K562 (cell line): ENCODE data around the gene RGPD8.
"Not testable (repeated sequence)": the region's sequence is repeated elsewhere in the genome, so short reads cannot be mapped to it uniquely, and the experiment has no call there.

Experiments used
- EZH2 ChIP-seq: IDR thresholded peaks from 2 replicates; pipeline ENCODE4 v1.6.1; 2012; ENCODE audit warnings: low read depth, mild to moderate bottlenecking, inconsistent platforms, low read length, borderline replicate concordance
- GATAD2A ChIP-seq: fragments of 450-650 bp; IDR thresholded peaks from 2 replicates; pipeline ENCODE4 v1.6.1; 2017
- NFATC3 ChIP-seq: fragments of 450-650 bp; IDR thresholded peaks from 2 replicates; pipeline ENCODE4 v1.6.1; 2017; ENCODE audit warnings: mild to moderate bottlenecking
- PBX2 ChIP-seq, 2 experiments: IDR thresholded peaks in 1 of 2; conservative IDR thresholded peaks in 1 of 2; 2 replicates each; pipeline ENCODE4 v1.6.1; 2016; ENCODE audit warnings: low read depth in 2 of 2, mild to moderate bottlenecking in 1 of 2, missing compliant biosample characterization in 1 of 2, missing genetic modification characterization in 1 of 2, moderate library complexity in 1 of 2
- POLR2G ChIP-seq: fragments of 200-400 bp; formaldehyde crosslinking; IDR thresholded peaks from 2 replicates; pipeline ENCODE4 v1.6.1; 2017; ENCODE audit warnings: low read depth, mild to moderate bottlenecking, antibody characterized with exemption, low read length, moderate library complexity
- RAD21 ChIP-seq, 2 experiments: fragments of 250-450 bp in 1 of 2; fragments of 450-650 bp in 1 of 2; sonication (Bioruptor Pico) in 1 of 2; formaldehyde crosslinking in 1 of 2; IDR thresholded peaks in 1 of 2; conservative IDR thresholded peaks in 1 of 2; 2 replicates each; pipeline versions ENCODE4 v1.4.0 to v1.8.0; 2020 to 2022; ENCODE audit warnings: mild to moderate bottlenecking in 2 of 2, moderate library complexity in 1 of 2
- RFX5 ChIP-seq: IDR thresholded peaks from 2 replicates; pipeline ENCODE4 v1.6.1; 2011; ENCODE audit warnings: low read depth, mild to moderate bottlenecking, improper control_type of control experiment, low read length
- SRF ChIP-seq, 2 experiments: fragments of 250-450, 450-650 bp in 1 of 2; sonication (Bioruptor Pico) in 1 of 2; sonication (generic) in 1 of 2; formaldehyde crosslinking; IDR thresholded peaks; 2 replicates each; pipeline versions ENCODE4 v1.5.0 to v1.5.1; 2020 to 2022; ENCODE audit warnings: mild to moderate bottlenecking in 1 of 2, missing genetic modification reagents in 1 of 2
- YY1 ChIP-seq, 3 experiments: IDR thresholded peaks; 2 replicates each; pipeline ENCODE4 v1.6.1; 2011; ENCODE audit warnings: low read length in 2 of 3, mild to moderate bottlenecking in 2 of 3, moderate library complexity in 2 of 3, borderline replicate concordance in 1 of 3, control low read depth in 1 of 3, low read depth in 1 of 3; ENCODE audit not compliant: insufficient read depth in 3 of 3, insufficient replicate concordance in 2 of 3, control insufficient read depth in 1 of 3, insufficient read length in 1 of 3; ENCODE audit errors: extremely low read depth in 1 of 3
- ZKSCAN1 ChIP-seq: fragments of 150-350 bp; IDR thresholded peaks from 2 replicates; pipeline ENCODE4 v1.6.1; 2016; ENCODE audit warnings: low read depth, low read length
- ZNF217 ChIP-seq: sonication (generic); formaldehyde crosslinking; IDR thresholded peaks from 2 replicates; pipeline ENCODE4 v1.8.0; 2022; ENCODE audit warnings: mild to moderate bottlenecking, missing genetic modification reagents
- ZNF3 ChIP-seq: fragments of 250-450 bp; sonication (Bioruptor Pico); IDR thresholded peaks from 2 replicates; pipeline ENCODE4 v1.5.0; 2021; ENCODE audit warnings: mild to moderate bottlenecking, moderate library complexity
- ZNF408 ChIP-seq: fragments of 250-450 bp; sonication (Bioruptor Pico); IDR thresholded peaks from 2 replicates; pipeline ENCODE4 v1.4.0; 2020; ENCODE audit warnings: low read depth, mild to moderate bottlenecking, moderate library complexity

GRCh38 chr2:112360055-112360454 lies 73.4 kb downstream of the RGPD8 start:
- not testable (repeated sequence) for TF ChIP-seq ZNF408 (CRISPR knock-in tag); POLR2G; SRF (CRISPR knock-in tag; IDR thresholded peaks at IDR 0.05); YY1 (IDR thresholded peaks at IDR 0.05; ENCODE audit: borderline replicate concordance in 1 of 3, control insufficient read depth in 1 of 3, extremely low read depth in 1 of 3, insufficient read depth in 3 of 3, insufficient read length in 1 of 3, insufficient replicate concordance in 2 of 3, low read depth in 1 of 3, low read length in 2 of 3); RFX5; RAD21 (CRISPR knock-in tag; conservative IDR thresholded peaks at IDR 0.05 in 1 of 2, IDR thresholded peaks at IDR 0.05 in 1 of 2); EZH2; GATAD2A; PBX2 (CRISPR knock-in tag; IDR thresholded peaks at IDR 0.05; ENCODE audit: low read depth); PBX2 (tag; conservative IDR thresholded peaks at IDR 0.05; ENCODE audit: low read depth); ZNF217 (CRISPR knock-in tag); ZKSCAN1; ZNF3 (CRISPR knock-in tag); NFATC3
